GM18499 (cell line): ENCODE measurements around the gene HOXA13.

Experiments used
- ATAC-seq: cut with Tn5 transposase; IDR thresholded peaks from one replicate; pipeline ENCODE4 v1.9.1; 2021; ENCODE audit warnings: moderate number of reproducible peaks; ENCODE audit not compliant: insufficient read depth, unreplicated experiment

HOXA13 gene

DNA sequence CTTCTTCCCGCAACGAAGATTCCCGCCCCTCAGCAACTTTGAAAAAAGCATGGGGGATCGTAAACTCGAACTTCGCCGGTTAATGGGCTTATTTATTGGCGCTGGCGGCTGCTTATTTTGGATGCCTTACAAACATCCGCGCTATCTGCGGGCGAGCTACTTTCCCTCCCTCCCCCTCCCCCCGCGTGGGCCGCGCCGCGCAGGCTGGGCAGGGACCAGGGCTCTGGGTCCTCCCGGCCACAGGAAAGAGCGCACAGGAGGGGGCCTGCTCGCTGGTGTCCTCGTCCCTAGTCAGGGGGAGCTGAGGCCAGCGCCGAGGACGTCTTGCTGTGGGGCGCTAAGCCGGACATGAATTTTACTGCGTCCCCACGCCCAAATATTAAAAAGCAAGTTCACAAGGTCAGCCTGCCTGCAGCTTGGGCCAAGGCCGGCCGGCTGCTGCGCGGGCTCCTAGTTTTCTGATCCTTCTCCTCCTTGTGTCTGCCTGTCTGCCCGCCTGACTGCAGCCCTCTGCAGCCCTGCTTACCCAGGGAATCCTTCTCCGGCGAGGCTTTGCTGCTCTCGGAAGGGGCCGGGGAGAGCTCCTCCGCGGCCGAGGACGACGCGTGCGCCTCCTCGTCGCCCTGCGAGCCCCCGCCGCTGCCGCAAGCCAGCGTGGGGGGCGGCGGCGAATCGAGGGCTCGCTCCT is 26.9 kb downstream of the HOXA13 start:
- ATAC-seq, result no peak

DNA sequence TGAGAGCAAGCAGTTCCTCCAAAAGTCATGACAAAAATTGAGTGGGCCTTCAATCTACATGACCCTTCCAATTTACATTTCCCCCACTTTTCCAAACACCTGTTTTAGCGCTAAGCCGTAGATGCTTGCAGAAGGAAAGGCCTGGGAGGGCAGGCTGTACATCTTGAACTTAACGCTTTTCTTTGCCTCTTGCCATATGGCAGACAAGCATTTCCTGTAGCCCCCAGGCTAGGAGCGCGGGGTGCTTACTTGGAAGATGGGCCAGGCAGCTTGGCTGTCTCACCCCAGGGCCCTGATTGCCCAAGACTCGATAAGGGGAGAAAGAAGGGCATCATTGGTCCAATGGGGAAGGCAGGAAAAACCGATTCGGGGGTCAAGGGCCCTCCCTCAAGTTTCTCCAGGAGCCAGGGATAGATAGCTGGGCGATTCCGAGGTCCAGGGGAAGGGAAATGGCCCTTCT is 27.5 kb downstream of the HOXA13 start:
- ATAC-seq, result no peak

DNA sequence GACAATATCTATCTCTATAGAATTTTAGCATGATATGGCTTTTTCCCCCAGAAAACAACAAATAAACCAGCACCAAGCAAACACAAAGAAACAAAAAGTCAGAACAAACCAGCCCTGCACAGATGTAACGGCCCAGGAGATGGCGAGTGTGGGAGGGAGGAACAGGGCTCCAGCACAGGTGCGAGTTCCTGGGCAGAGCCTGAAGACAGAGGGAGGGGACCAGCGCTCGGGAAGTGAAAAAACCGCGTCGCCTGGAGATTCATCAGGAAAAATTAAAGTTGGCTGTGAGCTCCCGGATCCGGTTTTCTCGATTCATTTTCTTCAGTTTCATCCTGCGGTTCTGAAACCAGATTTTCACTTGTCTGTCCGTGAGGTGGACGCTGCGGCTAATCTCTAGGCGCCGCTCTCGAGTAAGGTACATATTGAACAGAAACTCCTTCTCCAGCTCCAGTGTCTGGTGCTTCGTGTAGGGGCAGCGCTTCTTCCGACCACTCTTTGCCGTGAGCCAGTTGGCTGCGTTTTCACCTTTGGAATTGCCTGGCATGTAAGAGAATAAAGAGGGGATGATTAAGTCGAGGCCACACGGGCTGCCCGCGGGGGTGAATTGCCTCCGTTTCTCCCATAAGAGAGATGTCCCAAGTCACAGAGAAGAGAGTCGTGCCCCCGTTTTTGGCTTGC is 28.1 kb downstream of the HOXA13 start:
- no peak for ATAC-seq

DNA sequence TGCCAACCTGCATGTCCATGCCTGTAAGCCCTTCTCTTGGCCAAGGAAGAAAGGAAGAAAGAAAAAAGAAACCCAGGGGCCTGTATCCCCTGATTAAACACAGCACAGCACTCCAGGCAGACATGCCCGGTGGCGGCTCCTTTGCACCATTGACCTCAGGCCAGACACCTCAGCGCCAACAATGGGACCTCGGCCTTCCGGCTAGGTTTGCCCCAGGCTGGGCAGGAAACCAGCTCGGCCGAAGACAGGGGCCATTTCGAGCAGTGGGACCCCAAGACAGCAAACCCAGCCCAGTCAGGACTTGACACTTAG is 28.6 kb downstream of the HOXA13 start:
- no peak for ATAC-seq

DNA sequence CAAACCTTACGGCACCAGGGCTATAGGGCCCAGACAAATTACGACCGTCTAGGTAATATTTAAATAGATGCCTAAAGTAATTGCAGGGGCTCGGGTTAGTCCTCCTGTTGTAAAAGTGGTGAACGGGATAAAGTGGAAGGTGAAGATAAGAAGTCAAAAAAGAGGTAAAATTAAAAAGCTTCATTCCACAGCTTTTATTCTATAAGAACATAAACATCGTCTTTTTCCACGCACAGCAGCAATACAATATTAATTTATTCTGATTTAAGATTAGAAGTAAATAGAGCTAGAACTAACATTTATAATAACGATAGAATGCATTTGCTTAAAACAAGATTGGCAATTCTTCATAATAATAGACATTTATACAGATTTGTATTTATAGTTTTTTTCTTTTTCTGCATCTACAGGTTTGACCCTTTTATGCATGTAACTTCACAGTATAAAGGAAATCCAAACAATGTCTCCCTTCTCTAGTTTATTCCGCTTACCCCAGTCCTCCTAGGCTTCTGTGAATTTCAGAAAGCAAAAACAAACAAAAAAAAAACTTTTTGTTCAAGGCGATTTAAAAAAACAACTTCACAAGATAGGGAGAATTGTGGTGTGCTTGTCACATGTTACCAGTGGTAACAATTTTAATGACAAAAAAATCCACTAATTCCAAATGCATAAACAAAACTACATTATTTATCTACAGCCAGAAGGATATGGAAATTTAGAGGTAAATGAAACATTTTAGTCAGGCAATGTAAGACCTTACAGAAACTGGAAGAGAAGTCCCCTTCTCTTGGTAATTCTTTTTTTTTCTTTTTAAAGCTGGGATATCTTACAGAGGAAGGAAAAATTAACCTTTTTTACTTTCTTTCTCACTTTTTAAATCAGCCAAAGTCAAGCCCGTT is 29.2 kb downstream of the HOXA13 start:
- no peak for ATAC-seq

DNA sequence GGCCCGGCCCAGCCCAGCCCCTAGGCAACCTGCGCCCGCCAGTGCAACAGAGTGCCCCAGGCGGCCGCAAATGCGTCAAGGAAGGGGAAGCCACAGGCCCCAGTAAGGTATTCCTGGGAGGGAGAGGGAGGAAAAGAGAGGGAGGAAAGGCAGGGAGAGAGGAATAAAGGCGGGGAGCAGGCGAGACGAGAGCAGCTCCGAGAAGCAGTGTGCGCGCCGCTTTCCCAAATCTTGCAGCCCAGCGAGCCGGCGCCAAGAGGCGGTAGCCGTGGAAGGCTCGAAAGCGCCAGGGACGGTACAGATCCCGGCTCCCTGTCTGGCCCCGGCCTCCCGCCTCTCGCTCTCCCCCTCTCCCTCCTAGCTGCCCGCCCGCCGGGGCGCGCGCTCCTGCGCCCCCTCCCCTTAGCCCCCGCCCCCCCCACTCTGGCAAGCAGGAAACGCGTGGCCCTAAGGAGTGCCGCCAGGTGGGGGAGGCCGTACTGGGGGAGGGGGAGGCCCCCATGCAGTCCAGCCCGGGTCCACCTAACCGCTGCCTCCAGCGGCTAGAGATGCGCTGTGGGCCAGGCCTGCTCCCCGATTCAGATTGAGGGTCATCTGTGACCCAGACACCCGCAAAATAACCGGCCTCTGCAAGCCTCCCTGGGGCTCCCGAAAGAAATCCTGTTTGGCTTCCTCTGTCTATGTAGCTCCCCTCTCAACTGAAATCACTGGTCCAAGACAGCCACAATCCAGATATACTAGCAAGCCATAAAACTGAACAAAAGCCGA is 30.0 kb downstream of the HOXA13 start:
- no peak for ATAC-seq

DNA sequence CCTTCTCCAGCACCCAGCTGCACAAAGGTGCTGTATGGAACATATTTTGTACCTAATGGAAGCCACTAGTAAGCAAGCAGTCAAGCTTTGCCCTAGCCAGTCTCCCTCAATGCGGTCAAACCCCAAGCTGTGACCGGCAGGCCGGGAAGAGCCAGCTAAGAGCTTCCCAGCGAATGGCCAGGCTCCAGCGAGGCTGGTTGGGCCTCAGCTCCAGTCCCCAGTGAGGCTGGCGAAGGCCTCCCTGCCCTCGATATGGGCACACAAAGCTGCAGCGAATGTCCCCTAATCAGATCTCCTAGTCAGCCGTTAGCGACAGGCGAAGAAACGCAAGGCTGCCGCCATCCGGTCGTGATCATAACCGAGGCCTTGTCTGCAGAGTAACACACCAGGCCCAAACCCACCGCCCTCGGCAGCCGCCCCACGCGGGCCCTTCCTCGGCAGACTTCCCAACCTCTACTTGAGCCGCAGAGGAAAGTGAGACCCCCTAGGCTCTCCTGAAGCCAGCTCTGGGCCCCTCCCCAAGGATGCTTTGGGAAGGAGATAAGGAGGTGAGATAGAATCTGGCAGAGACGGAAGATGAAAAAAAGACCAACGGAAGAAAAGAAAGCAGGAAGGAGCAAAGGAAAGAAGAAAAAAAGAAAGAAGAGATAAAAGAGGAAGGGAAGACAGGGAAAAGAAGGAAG is 31.5 kb downstream of the HOXA13 start:
- ATAC-seq, result no peak

DNA sequence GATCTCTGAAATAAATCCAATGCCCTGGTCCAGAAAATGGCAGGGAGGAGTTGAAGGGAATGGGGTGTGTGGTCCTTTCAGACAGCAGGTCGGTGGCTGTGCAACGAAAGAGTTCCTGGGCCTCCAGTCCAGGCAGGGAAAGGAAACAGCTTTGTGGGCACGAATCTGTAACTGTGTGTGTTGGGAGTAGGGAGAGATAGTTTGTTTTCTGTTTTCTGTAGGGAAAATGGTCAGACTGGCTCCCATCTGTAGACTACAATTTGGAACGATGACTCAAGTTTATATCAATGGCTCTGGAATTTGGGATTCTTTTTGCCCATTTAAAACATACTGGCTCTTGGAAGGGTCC is 32.0 kb downstream of the HOXA13 start:
- ATAC-seq, result no peak

DNA sequence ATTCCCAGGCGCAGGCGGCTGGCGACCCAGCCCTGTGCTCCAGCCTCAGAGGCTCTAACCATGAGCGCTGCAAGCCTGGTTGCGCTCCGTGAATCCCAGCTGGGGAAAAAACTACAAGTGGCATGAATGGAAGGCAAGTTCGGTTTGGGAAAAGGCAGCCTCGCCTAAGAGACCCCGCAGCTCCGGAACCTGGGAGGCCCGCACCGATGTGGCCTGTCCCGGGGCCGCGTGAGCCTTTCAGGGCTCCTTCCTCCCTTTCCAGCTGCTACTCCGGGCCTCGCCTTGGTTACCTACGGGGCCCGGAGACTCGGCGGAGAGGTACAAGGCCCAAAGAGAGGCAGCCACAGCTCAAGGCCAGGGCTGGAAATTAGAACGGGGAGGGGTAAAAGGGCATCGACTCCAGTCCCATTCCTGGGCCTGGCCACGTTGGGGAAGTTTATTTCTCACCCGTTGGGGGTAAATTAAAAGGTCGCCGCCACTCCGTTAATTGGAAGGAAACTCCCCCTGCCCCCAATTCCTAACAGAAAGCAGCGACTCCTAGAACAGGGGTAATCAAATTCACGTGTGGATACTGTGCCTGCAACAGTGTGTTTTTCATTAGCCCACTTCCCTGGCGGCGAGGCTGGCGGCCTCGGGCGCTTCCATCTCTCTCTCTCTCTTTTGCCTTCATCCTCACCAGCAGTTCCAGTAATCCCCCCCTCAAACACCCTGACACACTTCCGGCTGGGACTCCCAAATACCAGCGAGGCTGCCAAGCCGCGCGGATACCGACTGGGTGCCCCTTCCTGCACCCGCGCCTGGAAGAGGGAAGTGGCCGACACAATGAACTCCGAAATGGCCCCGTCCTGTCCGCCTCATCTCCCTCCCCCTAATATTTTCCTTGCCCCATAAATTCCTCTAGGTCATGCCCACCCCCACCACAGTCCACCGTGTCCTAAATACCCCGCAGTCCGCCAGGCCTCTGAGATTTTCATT is 33.1 kb downstream of the HOXA13 start:
- no peak for ATAC-seq

DNA sequence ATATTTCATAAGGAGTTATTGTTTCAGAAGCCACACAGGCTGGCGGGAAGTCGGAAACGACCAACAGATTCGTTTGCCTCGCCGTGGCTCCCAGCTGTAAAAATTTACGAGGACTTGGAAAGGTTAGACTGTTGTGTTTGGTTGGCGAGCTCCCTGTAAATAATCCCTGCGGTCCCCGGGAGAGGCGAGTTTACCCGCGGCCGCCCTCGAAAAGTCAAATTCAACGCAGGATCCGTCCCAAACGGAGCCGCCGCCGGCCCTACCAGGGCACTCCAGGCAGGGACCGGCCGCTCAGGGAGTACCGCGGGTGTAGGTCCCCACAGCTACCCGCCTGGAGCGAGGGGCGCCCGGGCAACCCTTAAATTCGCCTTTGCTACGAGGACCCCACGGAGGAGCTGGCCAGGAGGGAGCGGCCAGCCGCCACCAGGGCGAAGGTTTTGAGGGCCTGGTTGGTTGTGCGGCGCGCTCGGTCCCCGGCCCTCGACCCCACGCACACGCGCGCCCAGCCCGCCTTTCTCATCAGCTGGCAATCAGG is 33.8 kb downstream of the HOXA13 start:
- ATAC-seq, result no peak

DNA sequence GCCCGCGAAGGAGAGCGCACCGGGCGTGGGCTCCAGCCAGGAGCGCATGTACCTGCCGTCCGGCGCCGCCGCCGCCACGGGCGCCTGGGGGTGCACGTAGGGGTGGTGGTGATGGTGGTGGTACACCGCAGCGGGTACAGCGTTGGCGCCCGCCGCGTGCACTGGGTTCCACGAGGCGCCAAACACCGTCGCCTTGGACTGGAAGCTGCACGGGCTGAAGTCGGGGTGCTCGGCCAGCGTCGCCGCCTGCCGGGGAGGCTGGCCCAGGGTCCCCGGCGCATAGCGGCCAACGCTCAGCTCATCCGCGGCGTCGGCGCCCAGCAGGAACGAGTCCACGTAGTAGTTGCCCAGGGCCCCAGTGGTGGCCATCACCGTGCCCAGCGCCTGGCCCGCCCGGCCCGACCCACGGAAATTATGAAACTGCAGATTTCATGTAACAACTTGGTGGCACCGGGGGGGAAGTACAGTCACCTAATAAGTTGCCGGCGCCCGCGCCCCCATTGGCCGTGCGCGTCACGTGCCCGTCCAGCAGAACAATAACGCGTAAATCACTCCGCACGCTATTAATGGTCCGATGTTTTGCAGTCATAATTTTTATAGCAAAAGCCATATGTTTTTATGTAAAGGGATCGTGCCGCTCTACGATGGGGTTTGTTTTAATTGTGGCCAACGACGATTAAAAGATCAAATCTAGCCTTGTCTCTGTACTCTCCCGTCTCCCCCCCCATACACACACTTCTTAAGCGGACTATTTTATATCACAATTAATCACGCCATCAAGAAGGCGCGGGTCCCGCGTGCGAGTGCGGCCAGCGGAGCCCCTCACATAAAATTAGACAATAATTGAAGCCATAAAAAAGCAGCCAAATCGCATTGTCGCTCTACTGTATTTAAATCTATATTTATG is 34.5 kb downstream of the HOXA13 start, which contains the start of gene HOXA9:
TSS of gene HOXA9 (minus strand) at position 449 of the 907 bp plus-strand sequence. CDS start at position 369, 80 bp downstream.
- ATAC-seq, result no peak

DNA sequence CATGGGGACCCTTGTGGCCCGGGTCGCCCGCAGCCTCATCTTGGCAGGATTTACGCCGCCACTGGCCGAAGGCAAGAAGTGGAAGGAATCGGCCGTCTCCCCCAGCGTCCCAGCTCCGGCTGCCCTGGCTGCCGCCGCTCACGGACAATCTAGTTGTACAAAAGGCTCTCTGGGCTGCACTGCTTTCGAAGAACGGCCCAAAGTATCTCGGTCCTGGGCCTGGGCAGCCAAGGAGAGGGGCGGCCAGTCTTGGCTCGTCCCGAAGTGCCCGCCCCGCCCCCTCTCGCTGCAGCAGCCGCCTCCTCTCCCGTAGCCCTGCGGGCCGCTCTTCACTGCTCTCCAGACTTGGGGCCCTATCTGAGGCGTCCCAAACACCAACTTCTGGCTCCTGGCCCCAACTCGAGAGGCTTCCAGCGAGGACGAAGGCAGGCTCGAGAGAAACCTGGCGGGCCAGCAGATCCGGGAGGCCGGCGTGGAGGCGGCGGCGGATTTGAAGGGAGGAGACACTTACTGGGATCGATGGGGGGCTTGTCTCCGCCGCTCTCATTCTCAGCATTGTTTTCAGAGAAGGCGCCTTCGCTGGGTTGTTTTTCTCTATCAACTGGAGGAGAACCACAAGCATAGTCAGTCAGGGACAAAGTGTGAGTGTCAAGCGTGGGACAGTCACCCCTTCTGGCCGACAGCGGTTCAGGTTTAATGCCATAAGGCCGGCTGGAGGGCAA is 35.4 kb downstream of the HOXA13 start:
- ATAC-seq, result no peak

DNA sequence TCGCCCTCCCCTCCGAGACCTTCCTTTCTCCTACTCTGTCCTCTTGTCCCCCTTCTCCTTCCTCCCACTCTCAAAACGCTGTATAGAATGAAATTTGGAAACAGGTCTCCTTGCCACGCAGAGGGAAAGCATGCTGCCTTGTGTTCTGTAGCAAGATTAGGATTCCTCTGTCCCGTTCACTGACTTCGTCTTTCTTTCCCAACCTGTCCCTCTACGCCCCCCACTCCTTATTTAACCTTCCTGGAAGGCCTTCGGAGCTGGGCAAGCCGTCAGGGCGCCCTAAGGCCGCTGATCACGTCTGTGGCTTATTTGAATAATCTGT is 35.9 kb downstream of the HOXA13 start:
- no peak for ATAC-seq

DNA sequence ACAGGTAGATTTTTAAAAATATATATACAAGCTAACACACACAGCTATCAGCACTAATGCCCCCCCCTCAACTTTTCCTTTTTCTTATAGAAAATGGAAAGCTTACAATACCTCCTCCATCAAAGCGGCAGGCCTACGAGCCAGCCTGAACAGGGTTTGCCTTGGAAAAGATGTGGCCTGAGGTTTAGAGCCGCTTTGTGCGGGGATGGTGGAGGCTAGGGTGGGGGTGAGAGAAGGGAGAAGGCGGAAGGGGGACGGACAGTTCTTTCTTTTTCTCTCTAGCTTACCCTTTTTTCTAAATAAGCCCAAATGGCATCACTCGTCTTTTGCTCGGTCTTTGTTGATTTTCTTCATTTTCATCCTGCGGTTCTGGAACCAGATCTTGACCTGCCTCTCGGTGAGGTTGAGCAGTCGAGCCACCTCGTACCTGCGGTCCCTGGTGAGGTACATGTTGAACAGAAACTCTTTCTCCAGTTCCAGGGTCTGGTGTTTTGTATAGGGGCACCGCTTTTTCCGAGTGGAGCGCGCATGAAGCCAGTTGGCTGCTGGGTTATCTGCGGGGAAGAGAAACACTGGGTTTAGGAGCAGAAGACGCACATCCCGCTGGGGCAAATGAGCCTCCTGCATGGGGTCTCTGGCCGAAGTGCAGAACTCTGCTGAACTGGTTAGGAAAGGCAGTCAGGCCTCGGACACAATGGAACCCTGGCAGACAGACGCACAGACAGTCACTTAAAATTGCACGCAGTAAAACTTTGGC is 36.4 kb downstream of the HOXA13 start:
- no peak for ATAC-seq

DNA sequence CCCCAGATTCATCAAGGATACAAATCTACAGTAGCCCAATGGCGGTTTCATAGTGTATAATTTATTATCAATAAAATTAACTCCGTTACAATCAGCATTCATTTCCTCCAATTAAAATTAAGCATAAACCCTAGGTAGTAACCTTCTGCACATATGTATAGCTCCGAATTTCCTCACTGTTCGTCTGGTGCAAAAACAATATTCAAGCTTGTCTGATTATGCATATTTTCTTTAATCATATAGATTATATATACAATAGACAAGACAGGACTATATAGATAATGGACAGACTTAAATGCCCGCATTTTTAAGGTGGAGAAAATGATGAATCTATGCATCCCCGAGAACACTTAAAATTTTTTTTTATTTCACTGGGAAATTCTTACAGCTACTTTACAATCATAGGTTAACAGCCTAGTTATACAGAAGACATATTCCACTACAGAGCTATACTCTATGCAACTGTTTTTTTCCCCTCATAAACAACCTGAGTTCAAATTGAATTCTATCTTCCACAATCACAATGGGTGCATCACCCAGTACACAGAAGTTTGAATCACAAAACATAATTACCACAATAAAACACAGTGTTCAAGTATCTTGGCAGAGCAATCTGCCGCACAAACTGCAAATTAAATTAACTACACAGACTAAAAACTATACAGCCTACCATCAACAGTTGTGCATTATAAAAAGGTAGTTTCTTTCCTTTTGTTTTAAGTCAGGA is 37.2 kb downstream of the HOXA13 start:
- no peak for ATAC-seq
